DOHH2 (cell line): ENCODE measurements around the gene MYCBP2.
"Not testable (repeated sequence)": the region's sequence is repeated elsewhere in the genome, so short reads cannot be mapped to it uniquely, and the experiment has no call there.

Source experiments
- H3F3A ChIP-seq: fragments of 200-600 bp; sonication (generic), shearing (Covaris generic); 2 replicates; pipeline ENCODE4 v1.6.0; 2016; ENCODE audit warnings: antibody characterized with exemption, mild to moderate bottlenecking; ENCODE audit not compliant: control insufficient read depth, insufficient read depth
- H3K27ac ChIP-seq: fragments of 200-600 bp; sonication (generic); 2 replicates; pipeline ENCODE4 v1.5.1; 2014; ENCODE audit warnings: low read depth, mild to moderate bottlenecking, low read length, moderate library complexity
- H3K27me3 ChIP-seq: fragments of 200-600 bp; sonication (generic); 2 replicates; pipeline ENCODE4 v1.6.1; 2014; ENCODE audit warnings: mild to moderate bottlenecking, low read length, mixed read lengths; ENCODE audit not compliant: control insufficient read depth
- H3K36me3 ChIP-seq: fragments of 200-600 bp; sonication (generic); 2 replicates; pipeline ENCODE4 v1.6.1; 2014; ENCODE audit warnings: mild to moderate bottlenecking, low read length, moderate library complexity, mixed read lengths; ENCODE audit not compliant: control insufficient read depth
- H3K4me1 ChIP-seq: fragments of 200-600 bp; sonication (generic); 2 replicates; pipeline ENCODE4 v1.6.1; 2014; ENCODE audit warnings: mild to moderate bottlenecking, low read length, mixed read lengths; ENCODE audit not compliant: control insufficient read depth
- H3K4me2 ChIP-seq: fragments of 200-600 bp; sonication (generic); 2 replicates; pipeline ENCODE4 v1.6.0; 2014; ENCODE audit warnings: mild to moderate bottlenecking, low read length, moderate library complexity
- H3K4me3 ChIP-seq: fragments of 200-600 bp; sonication (generic); 2 replicates; pipeline ENCODE4 v1.5.1; 2014; ENCODE audit warnings: mild to moderate bottlenecking, low read length, mixed read lengths
- H3K79me2 ChIP-seq: fragments of 200-600 bp; sonication (generic); 2 replicates; pipeline ENCODE4 v1.6.1; 2014; ENCODE audit warnings: mild to moderate bottlenecking, low read length, mixed read lengths; ENCODE audit not compliant: control insufficient read depth
- H3K9me2 ChIP-seq: fragments of 200-600 bp; sonication (generic); replicated peaks from 2 replicates; pipeline ENCODE4 v1.6.1; 2014; ENCODE audit warnings: mild to moderate bottlenecking, low read length, mixed read lengths; ENCODE audit not compliant: control insufficient read depth
- H3K9me3 ChIP-seq: fragments of 200-600 bp; sonication (generic); 2 replicates; pipeline ENCODE4 v1.6.1; 2014; ENCODE audit warnings: antibody characterized with exemption, low read length, mixed read lengths; ENCODE audit not compliant: control insufficient read depth, insufficient read depth
- H4K20me1 ChIP-seq: fragments of 200-600 bp; sonication (generic); 2 replicates; pipeline ENCODE4 v1.6.0; 2014; ENCODE audit warnings: low read depth, mild to moderate bottlenecking, antibody characterized with exemption, low read length, moderate library complexity; ENCODE audit not compliant: control insufficient read depth, insufficient read depth
- CTCF ChIP-seq: fragments of 200-600 bp; sonication (generic); IDR thresholded peaks from one replicate; pipeline ENCODE4 v1.5.1; 2014; ENCODE audit warnings: antibody characterized with exemption, mild to moderate bottlenecking, low read depth, low read length; ENCODE audit not compliant: poor library complexity, severe bottlenecking
- EZH2phosphoT487 ChIP-seq: fragments of 200-600 bp; sonication (generic); IDR thresholded peaks from 2 replicates; pipeline ENCODE4 v1.6.1; 2017; ENCODE audit warnings: borderline replicate concordance, mild to moderate bottlenecking, antibody characterized with exemption, low read length, moderate library complexity, mixed read lengths

Gene MYCBP2

GRCh38 chr13:77267362-77267761 lies 59.5 kb downstream of the MYCBP2 start:
- H3K27ac ChIP-seq = no peak overlapping the region
- H3F3A ChIP-seq = no peaks in the 10 kb centered on the region; the same call in 1 of the 2 replicates
- H3K4me3 ChIP-seq = no peak overlapping the region
- H3K4me2 ChIP-seq = no peak overlapping the region
- no peaks in the 10 kb centered on the region for H3K27me3 ChIP-seq
- TF ChIP-seq EZH2phosphoT487 (no peak), CTCF (no peak)
- peaks cover 77% of the 10 kb centered on the region for H3K36me3 ChIP-seq
- no peaks in the 10 kb centered on the region for H3K79me2 ChIP-seq
- H4K20me1 ChIP-seq = no peaks in the 10 kb centered on the region
- H3K4me1 ChIP-seq = no peaks in the 10 kb centered on the region
- H3K9me2 ChIP-seq = no peaks in the 10 kb centered on the region
- H3K9me3 ChIP-seq = no peaks in the 10 kb centered on the region

GRCh38 chr13:77265336-77265735 lies 61.6 kb downstream of the MYCBP2 start:
- Histone ChIP-seq H3K9me3 (no peaks in the 10 kb centered on the region), H3K27me3 (no peaks in the 10 kb centered on the region), H3K4me1 (no peaks in the 10 kb centered on the region), H3K4me2 (no peak overlapping the region), H4K20me1 (no peaks in the 10 kb centered on the region), H3K36me3 (peaks cover 74% of the 10 kb centered on the region), H3K79me2 (no peaks in the 10 kb centered on the region), H3K4me3 (no peak overlapping the region), H3K27ac (no peak overlapping the region), H3K9me2 (no peaks in the 10 kb centered on the region), H3F3A (no peaks in the 10 kb centered on the region; the same call in 1 of the 2 replicates)
- TF ChIP-seq CTCF = no peak
- no peak for TF ChIP-seq EZH2phosphoT487

- Histone ChIP-seq H3K4me1 (no peaks in the 10 kb centered on the region), H3F3A (no peaks in the 10 kb centered on the region; the same call in 1 of the 2 replicates), H3K9me2 (no peaks in the 10 kb centered on the region), H3K36me3 (peaks cover 75% of the 10 kb centered on the region), H3K4me3 (no peak overlapping the region), H3K27ac (no peak overlapping the region), H4K20me1 (no peaks in the 10 kb centered on the region), H3K4me2 (no peak overlapping the region), H3K27me3 (no peaks in the 10 kb centered on the region), H3K79me2 (no peaks in the 10 kb centered on the region), H3K9me3 (no peaks in the 10 kb centered on the region)
- TF ChIP-seq EZH2phosphoT487 (no peak), CTCF (no peak)
Measured at GRCh38 chr13:77262198-77262597, 64.7 kb downstream of the MYCBP2 start.

- no peaks in the 10 kb centered on the region for H3K4me1 ChIP-seq
- no peak overlapping the region for H3K4me2 ChIP-seq
- no peaks in the 10 kb centered on the region for H3K79me2 ChIP-seq
- peaks cover 38% of the 10 kb centered on the region for H3K36me3 ChIP-seq
- no peaks in the 10 kb centered on the region for H3K9me2 ChIP-seq
- no peaks in the 10 kb centered on the region for H3K27me3 ChIP-seq
- H3K4me3 ChIP-seq = no peak overlapping the region
- H3K9me3 ChIP-seq = no peaks in the 10 kb centered on the region
- TF ChIP-seq EZH2phosphoT487 = no peak
- no peak for TF ChIP-seq CTCF
- no peaks in the 10 kb centered on the region for H4K20me1 ChIP-seq
- no peaks in the 10 kb centered on the region; the same call in 1 of the 2 replicates for H3F3A ChIP-seq
- no peak overlapping the region for H3K27ac ChIP-seq
Measured at GRCh38 chr13:77250975-77251374, 75.9 kb downstream of the MYCBP2 start.

GRCh38 chr13:77245224-77245623 lies 81.7 kb downstream of the MYCBP2 start:
- H3K9me2 ChIP-seq, H3F3A ChIP-seq, H3K27ac ChIP-seq, H3K4me3 ChIP-seq, H3K4me2 ChIP-seq, H4K20me1 ChIP-seq, H3K27me3 ChIP-seq, H3K79me2 ChIP-seq, H3K9me3 ChIP-seq, H3K4me1 ChIP-seq: not testable (repeated sequence)
- H3K36me3 ChIP-seq = peaks cover 50% of the 10 kb centered on the region
